ENCODE data around the gene LRRC27. TPM values are rescaled to one million over a fixed set of nuclear protein-coding genes. Genes with fewer than 3 reads are reported as not detected.

Gene LRRC27
- total and polyA plus RNA-seq, 2 of the 4 experiments (the other 2 are of a cell fraction), result 3.8 to 5.3 TPM

- in situ Hi-C loops (cut with MboI; ENCODE audit: low sequenced_read_pairs), result no loop called here
These were observed 34.5 kb downstream of the LRRC27 start for GRCh38 chr10:132366499-132366898.

More at GRCh38 chr10:132366499-132366898, 34.5 kb downstream of the LRRC27 start:
- Histone ChIP-seq H3K56ac (ENCODE audit: extremely low read depth, insufficient read depth, low read length) (no peak overlapping the region), H3K4me1 (ENCODE audit: control insufficient read depth, insufficient read depth, low read length) (no peaks in the 10 kb centered on the region), H3K9me1 (ENCODE audit: insufficient read depth, low read length) (0 out of 2 replicates have a peak, but pooled peaks cover 5% of the 10 kb centered on the region), H3K14ac (replicated peaks; ENCODE audit: low read depth, low read length) (no peak overlapping the region), H3K4me2 (ENCODE audit: low read depth, low read length) (no peak overlapping the region), H4K5ac (ENCODE audit: low read depth, low read length) (no peak overlapping the region), H2BK20ac (ENCODE audit: low read depth, low read length) (no peak overlapping the region), H3K9me3 (ENCODE audit: control insufficient read depth, insufficient read depth, low read length) (no peaks in the 10 kb centered on the region), H2AK9ac (replicated peaks; ENCODE audit: low read depth, low read length, poor library complexity) (no peak overlapping the region), H4K91ac (ENCODE audit: insufficient read depth, low read depth, low read length) (no peak overlapping the region), H3K27me3 (ENCODE audit: control insufficient read depth, insufficient read depth, low read length) (no peaks in the 10 kb centered on the region), H3K4ac (ENCODE audit: low read depth, low read length) (no peak overlapping the region), H2AFZ (replicated peaks; ENCODE audit: low read length, poor library complexity) (no peak overlapping the region), H4K8ac (ENCODE audit: low read depth in 2 of 2, low read length in 2 of 2) (no peak overlapping the region), H3K18ac (ENCODE audit: low read depth, low read length) (no peak overlapping the region), H4K20me1 (ENCODE audit: insufficient read depth, low read length) (no peaks in the 10 kb centered on the region), H3K4me3 (ENCODE audit: insufficient read depth, low read depth, low read length) (no peak overlapping the region), H3K79me1 (ENCODE audit: low read depth in 1 of 2, low read length in 2 of 2) (no peaks in the 10 kb centered on the region), H3K9ac (ENCODE audit: low read depth, low read length) (no peak overlapping the region), H2BK5ac (ENCODE audit: low read depth, low read length, poor library complexity, severe bottlenecking) (no peak overlapping the region), H2AK5ac (ENCODE audit: low read depth, low read length) (no peak overlapping the region), H3K23ac (ENCODE audit: low read depth, low read length) (no peak overlapping the region), H3K36me3 (ENCODE audit: control insufficient read depth, insufficient read depth, low read length) (peaks cover 9% of the 10 kb centered on the region; the same call in 1 of the 2 replicates), H3K27ac (ENCODE audit: insufficient read depth, low read length) (no peak overlapping the region), H2BK15ac (ENCODE audit: low read depth, low read length) (no peak overlapping the region), H2BK120ac (ENCODE audit: low read depth, low read length) (no peak overlapping the region)
- CTCF ChIA-PET, result no interaction called here
- DNase-seq, result no peak
- no TSS peak for BruUV-seq (replicated peaks)
- no peak for TF ChIP-seq BHLHE40 (IDR thresholded peaks at IDR 0.05; ENCODE audit: low read depth, low read length)
- no peak for TF ChIP-seq RCOR1 (IDR thresholded peaks at IDR 0.05; ENCODE audit: insufficient replicate concordance, low read length)
- TF ChIP-seq SMC3 (IDR thresholded peaks at IDR 0.05; ENCODE audit: low read depth, low read length), result no peak
- TF ChIP-seq POLR2A (IDR thresholded peaks at IDR 0.05; ENCODE audit: low read depth, low read length), result no peak
- no peak for TF ChIP-seq MXI1 (IDR thresholded peaks at IDR 0.05; ENCODE audit: borderline replicate concordance, low read depth, low read length)
- TF ChIP-seq USF2 (IDR thresholded peaks at IDR 0.05; ENCODE audit: low read depth, low read length), result no peak
- no peak for TF ChIP-seq CTCF (conservative IDR thresholded peaks at IDR 0.05; ENCODE audit: low read depth, low read length)
- TF ChIP-seq NFE2L2 (IDR thresholded peaks at IDR 0.05; ENCODE audit: low read depth, low read length), result no peak
- TF ChIP-seq MAZ (IDR thresholded peaks at IDR 0.05; ENCODE audit: borderline replicate concordance, low read depth, low read length), result no peak
- no peak for TF ChIP-seq MAFK (IDR thresholded peaks at IDR 0.05; ENCODE audit: low read depth, low read length)
- no peak for TF ChIP-seq FOS (IDR thresholded peaks at IDR 0.05; ENCODE audit: low read depth, low read length)
- no peak for TF ChIP-seq RFX5 (IDR thresholded peaks at IDR 0.05; ENCODE audit: low read depth, low read length)
- no peak for TF ChIP-seq CHD1 (IDR thresholded peaks at IDR 0.05; ENCODE audit: low read depth, low read length)
- no peak for TF ChIP-seq CEBPB (IDR thresholded peaks at IDR 0.05; ENCODE audit: low read depth, low read length)
- no peak for TF ChIP-seq RAD21 (IDR thresholded peaks at IDR 0.05; ENCODE audit: low read length)
- TF ChIP-seq ELK1 (IDR thresholded peaks at IDR 0.05; ENCODE audit: borderline replicate concordance, low read depth, low read length), result no peak
- POLR2A ChIA-PET (ENCODE audit: unreplicated experiment), result no interaction called here
- intact Hi-C loops (cut with micrococcal nuclease), result no loop called here
- dilution Hi-C loops (cut with HindIII; ENCODE audit: low sequenced_read_pairs, unreplicated experiment), result no loop called here
- ATAC-seq (ENCODE audit: low read depth), result no peak
- 67% methylated on average over 1 of the region's 9 CpGs; no CpG with 5 or more reads in 1 of the 2 experiments for WGBS, 2 experiments (ENCODE audit: extremely low coverage in 2 of 2, insufficient read length in 1 of 2)
